ENCODE data around the gene PBX3. TPM values are rescaled to one million over a fixed set of nuclear protein-coding genes. Genes with fewer than 3 reads are reported as not detected.

The PBX3 gene
- total and polyA plus RNA-seq, 9 of the 15 experiments (the other 6 are each of a cell fraction or from before 2014, with no cell fraction given), result 0.14 to 5.8 (median 0.92) TPM

GRCh38 chr9:125993466-125993865 is 246.3 kb downstream of the PBX3 start:
- in situ Hi-C loops (cut with MboI) (no loop called here), intact Hi-C loops (cut with micrococcal nuclease) (no loop called here)
- Histone ChIP-seq H3K9me3 (replicated peaks; ENCODE audit: control insufficient read depth, insufficient read depth, low read depth, low read length) (no peaks in the 10 kb centered on the region), H3K27ac (ENCODE audit: extremely low read depth, low read depth, low read length) (no peak overlapping the region), H3K27me3 (ENCODE audit: control insufficient read depth in 2 of 2, insufficient read depth in 2 of 2, low read length in 2 of 2) (peaks cover 5 to 63% of the 10 kb centered on the region in 2 experiments; a peak in 4 of 5 replicates), H3K4me1 (replicated peaks in 1 of 2; ENCODE audit: control insufficient read depth in 2 of 2, insufficient read depth in 2 of 2, low read length in 2 of 2) (no peaks in the 10 kb centered on the region), H3K79me2 (ENCODE audit: control insufficient read depth, insufficient read depth, low read length) (no peaks in the 10 kb centered on the region), H3K9ac (ENCODE audit: insufficient read depth in 1 of 2, low read depth in 2 of 2, low read length in 2 of 2) (no peak overlapping the region), H2AFZ (ENCODE audit: low read depth, low read length) (no peak overlapping the region), H4K20me1 (replicated peaks; ENCODE audit: control insufficient read depth, insufficient read depth, low read length) (no peaks in the 10 kb centered on the region), H3K9me1 (ENCODE audit: control insufficient read depth, insufficient read depth, low read length) (no peaks in the 10 kb centered on the region), H3K4me3 (no peak overlapping the region), H3K36me3 (ENCODE audit: control insufficient read depth, insufficient read depth, low read length) (no peaks in the 10 kb centered on the region), H3K4me2 (ENCODE audit: insufficient read depth, low read length) (no peak overlapping the region)
- FAIRE-seq (no peak), DNase-seq (ENCODE audit: extremely low read depth in 1 of 4, low spot score in 3 of 4) (no peak), ATAC-seq (no peak)
- no TSS peak for BruUV-seq (replicated peaks)
- POLR2A ChIA-PET, result no interaction called here
- CTCF ChIA-PET (ENCODE audit: low intra/inter-chr PET ratio), result no interaction called here
- WGBS (ENCODE audit: insufficient coverage, low coverage, missing lambda C conversion rate), result 0% methylated on average over 15 of the region's 15 CpGs
- TF ChIP-seq TOE1 (IDR thresholded peaks at IDR 0.05; ENCODE audit: borderline replicate concordance), result no peak
- no peak for TF ChIP-seq TOE1 (CRISPR knock-in tag; IDR thresholded peaks at IDR 0.05; ENCODE audit: borderline replicate concordance, low read depth)
- no peak for TF ChIP-seq ZNF175 (CRISPR knock-in tag; IDR thresholded peaks at IDR 0.05; ENCODE audit: low read depth)
- TF ChIP-seq ZNF830 (CRISPR knock-in tag; IDR thresholded peaks at IDR 0.05), result no peak
- TF ChIP-seq PURB (CRISPR knock-in tag; IDR thresholded peaks at IDR 0.05; ENCODE audit: low read depth), result no peak
- no peak for TF ChIP-seq ZNF699 (CRISPR knock-in tag; IDR thresholded peaks at IDR 0.05; ENCODE audit: insufficient replicate concordance)
- TF ChIP-seq KLF6 (CRISPR knock-in tag; IDR thresholded peaks at IDR 0.05; ENCODE audit: borderline replicate concordance), result no peak
- no peak for TF ChIP-seq SRSF3 (IDR thresholded peaks at IDR 0.05; ENCODE audit: insufficient read depth, low read length)
- no peak for TF ChIP-seq SETDB1 (IDR thresholded peaks at IDR 0.05; ENCODE audit: low read length)
- no peak for TF ChIP-seq ZSCAN32 (CRISPR knock-in tag; IDR thresholded peaks at IDR 0.05)
- TF ChIP-seq, protein P1, sequence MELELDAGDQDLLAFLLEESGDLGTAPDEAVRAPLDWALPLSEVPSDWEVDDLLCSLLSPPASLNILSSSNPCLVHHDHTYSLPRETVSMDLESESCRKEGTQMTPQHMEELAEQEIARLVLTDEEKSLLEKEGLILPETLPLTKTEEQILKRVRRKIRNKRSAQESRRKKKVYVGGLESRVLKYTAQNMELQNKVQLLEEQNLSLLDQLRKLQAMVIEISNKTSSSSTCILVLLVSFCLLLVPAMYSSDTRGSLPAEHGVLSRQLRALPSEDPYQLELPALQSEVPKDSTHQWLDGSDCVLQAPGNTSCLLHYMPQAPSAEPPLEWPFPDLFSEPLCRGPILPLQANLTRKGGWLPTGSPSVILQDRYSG (tag; conservative IDR thresholded peaks at IDR 0.05; ENCODE audit: low read depth), result no peak
